Activated CD4-positive, alpha-beta T cell treated with anti-CD3 and anti-CD28 coated beads for 24 hours (primary cell): ENCODE data around the gene CDS2.

ENCODE experiments used
- DNase-seq, 2 donors: peaks; one replicate each; pipeline ENCODE4 v3.0.0-alpha.2; 2020; ENCODE audit warnings: low read depth in 2 of 2

The CDS2 gene

GRCh38 chr20:5153612-5154542, 27.1 kb downstream of the CDS2 start:
- no peak for DNase-seq

- DNase-seq, result no peak
Measured at GRCh38 chr20:5154543-5154925, 27.7 kb downstream of the CDS2 start.

DNA sequence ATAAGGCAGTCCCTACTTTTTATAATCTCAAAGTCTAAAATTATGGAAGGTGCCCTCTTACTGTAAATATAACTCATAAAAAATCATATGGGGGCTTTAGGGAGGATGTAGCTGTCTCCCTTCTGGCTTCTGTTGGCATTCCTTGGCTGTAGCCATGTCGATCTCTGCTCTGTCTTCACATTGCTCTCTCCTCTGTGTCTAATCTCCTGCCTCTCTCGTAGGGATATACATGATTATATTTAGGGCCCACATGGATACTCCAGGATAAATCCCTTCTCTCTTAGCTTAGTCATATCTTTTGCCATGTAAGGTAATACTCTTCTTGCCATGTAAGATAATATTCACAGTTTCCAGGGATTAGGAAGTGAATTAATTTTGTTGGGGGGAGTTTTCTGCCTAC, 28.6 kb downstream of the CDS2 start:
- DNase-seq, result no peak

DNA sequence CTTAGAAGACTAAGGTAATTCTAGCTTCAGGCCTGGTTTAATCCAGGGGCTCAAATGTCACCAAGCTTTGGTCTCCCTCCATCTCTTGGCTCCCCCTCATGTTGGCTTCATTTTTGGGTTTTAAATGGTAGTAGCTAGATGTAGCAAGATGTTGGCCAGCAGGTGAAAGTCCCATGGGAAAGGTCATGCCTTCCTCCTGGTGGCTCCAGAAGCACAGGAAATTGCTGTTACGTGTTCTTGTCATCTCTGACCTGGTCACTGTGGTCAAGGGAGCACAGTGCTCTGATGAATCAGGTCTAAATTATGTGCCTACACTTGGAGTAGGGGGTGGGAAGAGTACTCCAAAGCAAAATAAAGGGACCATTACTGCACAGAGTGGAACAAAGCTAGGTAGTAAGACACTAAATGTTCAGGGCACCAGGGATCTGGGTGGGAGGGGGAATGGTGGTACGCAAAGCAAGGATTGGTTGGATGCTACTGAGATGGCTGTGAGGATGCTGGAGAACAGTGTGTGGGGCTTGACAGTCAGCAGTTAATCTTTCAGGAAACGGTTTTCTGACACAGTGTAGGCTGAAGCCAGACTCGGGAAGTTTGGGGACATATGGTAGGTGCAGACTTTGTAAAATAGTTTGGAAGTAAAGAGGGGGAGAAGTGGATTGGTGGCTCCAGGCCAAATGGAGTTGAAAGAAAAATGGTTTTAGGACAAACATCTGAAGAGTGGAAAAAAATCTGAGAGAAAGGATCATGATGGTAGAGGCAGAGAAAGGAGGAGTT, 30.1 kb downstream of the CDS2 start:
- DNase-seq, result no peak

- no peak for DNase-seq
Measured at GRCh38 chr20:5159928-5160327, 33.1 kb downstream of the CDS2 start.

DNA sequence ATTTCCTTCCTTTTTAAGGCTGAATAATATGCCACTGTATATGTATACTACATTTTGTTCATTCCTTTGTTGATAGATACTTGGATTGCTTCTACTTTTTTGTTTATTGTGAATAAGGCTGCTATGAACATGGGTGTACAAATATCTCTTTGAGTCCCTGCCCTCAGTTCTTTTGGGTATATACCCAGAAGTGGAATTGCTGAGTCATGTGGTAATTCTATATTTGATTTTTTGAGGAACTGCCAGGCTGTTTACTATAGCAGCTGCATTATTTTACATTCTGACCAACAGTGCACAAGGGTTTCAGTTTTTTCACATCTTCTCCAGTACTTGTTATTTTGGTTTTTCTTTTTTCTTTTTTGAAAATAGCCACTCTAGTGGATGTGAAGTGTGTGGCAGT, 34.1 kb downstream of the CDS2 start:
- no peak for DNase-seq

DNA sequence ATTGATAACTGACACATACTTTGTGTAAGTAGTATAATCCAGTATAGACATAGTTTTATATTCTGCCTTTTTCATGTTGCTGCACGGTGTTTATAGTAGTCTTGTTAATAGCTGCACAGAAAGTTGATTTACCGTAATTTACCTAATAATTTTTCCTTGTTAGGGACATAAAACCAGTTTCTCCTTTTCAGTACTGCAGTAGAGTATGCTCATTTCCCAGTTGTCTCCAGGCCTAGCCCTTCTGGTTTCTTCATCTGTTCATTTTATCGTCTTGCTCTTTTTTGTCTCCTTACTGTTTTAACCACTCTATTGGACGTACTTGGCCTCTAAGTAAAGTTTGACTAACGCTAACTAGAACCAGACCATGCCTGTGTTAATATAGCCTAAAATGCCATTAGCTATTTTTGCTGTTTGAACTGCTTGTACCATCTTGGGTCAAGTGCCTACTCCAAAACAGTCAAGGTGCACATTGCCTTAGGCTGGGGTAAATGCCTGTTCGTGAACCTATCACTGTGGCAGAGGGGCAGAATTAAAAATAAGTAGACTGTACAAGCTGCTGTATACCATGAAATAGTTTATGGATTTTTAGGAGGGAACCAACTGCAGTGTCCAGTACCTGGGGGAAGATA, 34.8 kb downstream of the CDS2 start:
- DNase-seq, result no peak

GRCh38 chr20:5164645-5165625, 38.1 kb downstream of the CDS2 start:
- DNase-seq, result no peak

DNA sequence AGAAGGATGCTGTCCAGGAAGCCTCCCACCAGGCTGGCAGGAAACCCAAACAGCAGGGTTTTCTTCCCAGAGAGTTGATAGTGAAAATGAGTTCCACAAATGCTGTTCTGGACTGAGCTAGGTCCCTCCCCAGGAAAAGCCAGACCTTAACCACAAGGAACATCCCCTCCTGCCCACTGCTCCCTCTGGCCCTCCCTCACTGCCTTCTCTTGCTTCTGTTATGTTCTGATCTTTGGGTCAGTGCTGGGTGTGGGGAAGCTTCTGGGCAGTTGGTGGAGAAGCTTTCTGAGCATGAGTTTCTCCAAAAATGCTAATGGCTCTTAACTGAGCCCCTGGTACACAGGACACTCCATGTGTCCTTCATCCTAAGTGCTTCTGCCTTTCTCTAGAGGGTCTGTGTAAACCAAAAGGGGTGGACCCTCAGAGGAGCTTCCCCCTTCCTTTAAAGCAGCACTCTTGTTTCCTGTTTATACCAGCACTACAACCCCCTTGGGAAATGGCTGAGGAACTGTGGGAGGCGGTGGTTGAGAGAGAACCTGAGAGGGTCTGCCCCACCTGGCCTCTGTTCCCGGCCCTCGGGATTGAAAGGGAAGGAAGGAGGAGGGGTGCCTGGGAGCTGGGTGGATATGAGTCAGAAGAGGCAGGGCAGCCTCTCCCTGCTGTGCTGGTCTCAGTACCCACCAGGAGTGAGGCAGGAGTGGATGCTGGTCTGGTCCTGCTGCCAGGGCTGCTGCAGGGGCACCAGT, 42.0 kb downstream of the CDS2 start:
- DNase-seq, result no peak

GRCh38 chr20:5170341-5170740, 43.5 kb downstream of the CDS2 start:
- no peak for DNase-seq

DNA sequence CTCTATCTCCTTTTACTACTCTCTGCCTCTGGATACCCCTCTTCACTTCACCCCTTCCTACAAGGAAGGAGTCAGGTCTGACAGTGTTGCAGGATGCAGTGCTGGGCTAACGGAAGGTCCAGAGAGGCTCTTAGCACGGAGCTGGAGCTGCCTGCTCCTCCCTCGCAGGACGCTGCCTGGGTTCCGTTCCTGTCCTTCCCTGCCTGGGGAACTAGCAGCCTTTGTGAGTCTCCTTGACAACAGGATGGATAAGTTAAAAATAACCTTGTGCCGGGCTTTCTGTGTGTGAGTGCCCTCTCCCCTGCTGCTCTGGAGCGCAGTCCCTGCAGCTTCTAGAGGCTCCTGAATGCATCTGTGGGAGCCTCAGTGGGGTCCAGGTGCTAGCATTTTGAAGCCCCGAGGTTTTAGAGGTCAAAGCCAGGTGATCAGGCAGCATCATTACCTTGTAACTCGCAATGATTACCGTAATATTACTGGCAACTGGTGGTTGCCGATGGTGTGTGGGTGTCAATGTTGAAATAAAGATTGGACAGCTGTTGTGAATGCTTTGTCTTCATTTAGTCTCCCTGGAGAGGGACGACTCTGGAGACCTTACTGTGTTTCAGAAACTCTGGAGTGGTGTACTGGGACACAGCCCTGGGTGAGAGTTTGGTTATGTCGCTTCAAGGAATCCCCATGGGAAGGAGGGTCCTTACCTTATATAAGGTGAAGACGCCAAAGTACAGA, 44.4 kb downstream of the CDS2 start:
- no peak for DNase-seq

- DNase-seq, result no peak
Measured at GRCh38 chr20:5171790-5172164, 45.0 kb downstream of the CDS2 start.

DNA sequence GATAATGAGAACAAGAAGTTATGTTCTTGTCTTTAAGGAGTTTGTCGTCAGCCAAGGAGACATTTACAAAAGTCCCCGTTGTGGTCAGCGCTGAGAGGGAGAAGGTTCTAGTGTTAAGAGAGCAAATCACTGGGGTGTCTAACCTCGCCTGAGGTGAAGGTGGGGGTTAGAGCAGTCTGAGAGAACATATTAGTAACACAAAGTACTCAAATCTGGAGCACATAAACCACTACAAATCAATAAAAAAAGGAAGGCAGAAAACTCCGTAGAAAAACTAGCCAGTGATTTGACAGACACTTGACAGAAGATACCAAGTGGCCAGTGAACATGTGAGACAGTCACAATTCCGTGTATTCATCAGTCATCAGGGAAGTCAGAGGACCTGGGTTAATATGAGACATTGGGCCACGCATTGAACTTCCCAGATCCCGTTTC, 45.4 kb downstream of the CDS2 start:
- DNase-seq, result no peak

- DNase-seq, result no peak
Measured at GRCh38 chr20:5172903-5173463, 46.2 kb downstream of the CDS2 start.

- no peak for DNase-seq
Measured at GRCh38 chr20:5173751-5174150, 46.9 kb downstream of the CDS2 start.

DNA sequence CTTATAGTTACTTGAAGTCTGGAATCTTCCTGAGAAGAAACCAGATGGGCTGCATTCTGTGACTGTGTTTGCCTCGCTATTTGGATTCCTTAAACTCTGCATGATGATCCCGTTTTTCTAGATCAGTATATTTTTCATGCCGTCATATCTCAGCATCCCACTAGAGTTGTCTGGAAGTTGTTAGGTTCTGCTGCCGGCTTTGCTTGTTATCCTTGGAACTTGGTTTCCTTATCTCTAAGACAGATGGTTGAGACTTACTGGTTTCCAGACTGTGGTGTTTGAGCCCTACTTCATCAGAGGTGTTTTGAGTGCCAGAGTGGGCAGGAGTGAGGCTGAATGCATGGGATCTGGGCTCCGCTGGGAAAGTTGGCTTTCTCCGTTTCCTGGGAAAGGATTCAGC, 50.3 kb downstream of the CDS2 start:
- DNase-seq, result no peak

DNA sequence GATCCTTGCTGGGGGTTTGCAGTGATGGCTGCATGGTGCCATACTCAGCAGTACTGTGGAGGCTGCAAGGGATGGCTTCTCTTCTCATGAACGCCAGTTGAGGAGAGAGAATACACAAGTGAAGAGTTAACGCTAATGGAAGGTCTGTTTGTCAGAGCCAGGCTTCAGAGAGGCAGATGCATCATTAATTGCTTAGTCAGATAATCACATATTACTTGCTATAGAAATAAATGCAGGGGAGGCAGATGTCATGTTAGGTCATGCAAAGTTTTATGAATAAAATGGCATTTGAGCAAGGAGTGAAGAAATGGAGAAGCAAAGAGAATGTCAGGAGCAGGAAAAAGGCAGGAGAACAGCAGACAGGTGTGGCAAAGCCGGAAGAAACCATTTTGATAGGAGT, 51.2 kb downstream of the CDS2 start:
- no peak for DNase-seq

GRCh38 chr20:5180421-5180820, 53.6 kb downstream of the CDS2 start:
- no peak for DNase-seq

GRCh38 chr20:5180933-5181332, 54.1 kb downstream of the CDS2 start:
- no peak for DNase-seq

GRCh38 chr20:5181492-5181891, 54.7 kb downstream of the CDS2 start:
- no peak for DNase-seq
